ENCODE measurements around the gene SKP1.

DNA sequence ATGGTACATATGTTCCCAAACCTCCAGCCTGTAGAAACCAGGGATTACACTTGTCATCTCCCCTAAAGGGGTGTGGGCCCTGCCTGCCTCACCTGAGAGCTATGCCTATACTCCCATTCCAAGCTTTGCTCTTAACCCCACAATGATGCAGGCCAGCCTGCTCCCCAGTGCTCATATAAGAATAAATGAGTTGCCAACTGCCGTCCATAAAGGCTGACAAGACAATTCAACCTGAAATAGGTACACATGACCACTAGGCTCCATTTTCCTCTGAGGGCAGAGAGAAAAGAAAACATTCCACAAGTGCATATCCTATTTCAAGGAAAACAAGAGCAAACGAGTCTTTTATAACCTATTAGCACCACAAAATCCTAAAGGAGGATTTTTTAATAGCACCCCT, 28.4 kb downstream of the SKP1 start:
- TF ChIP-seq, protein P1, sequence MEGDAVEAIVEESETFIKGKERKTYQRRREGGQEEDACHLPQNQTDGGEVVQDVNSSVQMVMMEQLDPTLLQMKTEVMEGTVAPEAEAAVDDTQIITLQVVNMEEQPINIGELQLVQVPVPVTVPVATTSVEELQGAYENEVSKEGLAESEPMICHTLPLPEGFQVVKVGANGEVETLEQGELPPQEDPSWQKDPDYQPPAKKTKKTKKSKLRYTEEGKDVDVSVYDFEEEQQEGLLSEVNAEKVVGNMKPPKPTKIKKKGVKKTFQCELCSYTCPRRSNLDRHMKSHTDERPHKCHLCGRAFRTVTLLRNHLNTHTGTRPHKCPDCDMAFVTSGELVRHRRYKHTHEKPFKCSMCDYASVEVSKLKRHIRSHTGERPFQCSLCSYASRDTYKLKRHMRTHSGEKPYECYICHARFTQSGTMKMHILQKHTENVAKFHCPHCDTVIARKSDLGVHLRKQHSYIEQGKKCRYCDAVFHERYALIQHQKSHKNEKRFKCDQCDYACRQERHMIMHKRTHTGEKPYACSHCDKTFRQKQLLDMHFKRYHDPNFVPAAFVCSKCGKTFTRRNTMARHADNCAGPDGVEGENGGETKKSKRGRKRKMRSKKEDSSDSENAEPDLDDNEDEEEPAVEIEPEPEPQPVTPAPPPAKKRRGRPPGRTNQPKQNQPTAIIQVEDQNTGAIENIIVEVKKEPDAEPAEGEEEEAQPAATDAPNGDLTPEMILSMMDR (IDR thresholded peaks at IDR 0.05) = no peak
- no peak for TF ChIP-seq EP300 (IDR thresholded peaks at IDR 0.05; ENCODE audit: low read depth)

Data from transverse colon (tissue), 3 donors.